ENCODE results near the gene DDX27.

GRCh38 chr20:49252556-49253350, 33.5 kb downstream of the DDX27 start:
- TF ChIP-seq CTCF (IDR thresholded peaks at IDR 0.05) (no peak), POLR2A (IDR thresholded peaks at IDR 0.05) (no peak)
